Uterus (tissue), 4 donors: ENCODE results near the gene ACAD8. TPM values are rescaled to one million over a fixed set of nuclear protein-coding genes. Genes with fewer than 3 reads are reported as not detected.
"Not testable (repeated sequence)": the region's sequence is repeated elsewhere in the genome, so short reads cannot be mapped to it uniquely, and the experiment has no call there.

ENCODE experiments used
- DNase-seq, 2 donors: peaks; one replicate each; pipeline ENCODE4 v3.0.0-alpha.2; 2019 to 2020
- H3K27ac ChIP-seq, 2 donors: fragments of 200-600 bp; sonication (generic); 1 replicate in 1 of 2; 2 replicates in 1 of 2; pipeline ENCODE4 v1.5.1; 2016 to 2018
- H3K27me3 ChIP-seq, 2 donors: fragments of 200-600 bp; sonication (generic); one replicate each; pipeline ENCODE4 v1.5.1; 2018 to 2019; ENCODE audit warnings: control low read depth in 1 of 2
- H3K36me3 ChIP-seq, 2 donors: fragments of 200-600 bp; sonication (generic); one replicate each; pipeline ENCODE4 v1.5.1; 2019; ENCODE audit warnings: control low read depth in 1 of 2
- H3K4me1 ChIP-seq, 2 donors: fragments of 200-600 bp; sonication (generic); one replicate each; pipeline ENCODE4 v1.5.1; 2018 to 2019; ENCODE audit warnings: control low read depth in 1 of 2
- H3K4me3 ChIP-seq, 2 donors: fragments of 200-600 bp; sonication (generic); 1 replicate in 1 of 2; 2 replicates in 1 of 2; pipeline ENCODE4 v1.5.1; 2018 to 2019; ENCODE audit warnings: mild to moderate bottlenecking in 1 of 2
- H3K9me3 ChIP-seq, 2 donors: fragments of 200-600 bp; sonication (generic); one replicate each; pipeline ENCODE4 v1.5.1; 2019; ENCODE audit warnings: control low read depth in 1 of 2
- POLR2A ChIP-seq, 2 donors: fragments of 450-650 bp; IDR thresholded peaks; one replicate each; pipeline ENCODE4 v1.6.1; 2016; ENCODE audit warnings: antibody characterized with exemption in 2 of 2, mild to moderate bottlenecking in 1 of 2, moderate library complexity in 1 of 2
- intact Hi-C: fragments of 100-400 bp; cut with DNase I; formaldehyde crosslinking; loops from one replicate; pipeline ENCODE4 v1.15.1; 2023; ENCODE audit warnings: low total_unique reads
- total RNA-seq, 4 donors: library from RNA; depleted of rRNA in 3 of 4; stranded (reverse); fragments of >200 nt in 3 of 4; gene quantifications; one replicate each; pipeline versions ENCODE4 v1.1.0 to v1.2.4, GENCODE V29; 2014 to 2023
- TF ChIP-seq, protein P1 (sequence below), 4 experiments: fragments of 200-600 bp in 2 of 4; fragments of 450-650 bp in 2 of 4; sonication (generic) in 2 of 4; IDR thresholded peaks; one replicate each; pipeline ENCODE4 v1.5.1; 2016 to 2019; ENCODE audit warnings: antibody characterized with exemption in 4 of 4, mild to moderate bottlenecking in 2 of 4, moderate library complexity in 1 of 4
- donor health status: DM: yes; HTN: yes; CAD: no.

ACAD8 gene
- total RNA-seq, 4 donors from 2014 or later, result 16.5 to 26.5 (median 21.5) TPM

DNA sequence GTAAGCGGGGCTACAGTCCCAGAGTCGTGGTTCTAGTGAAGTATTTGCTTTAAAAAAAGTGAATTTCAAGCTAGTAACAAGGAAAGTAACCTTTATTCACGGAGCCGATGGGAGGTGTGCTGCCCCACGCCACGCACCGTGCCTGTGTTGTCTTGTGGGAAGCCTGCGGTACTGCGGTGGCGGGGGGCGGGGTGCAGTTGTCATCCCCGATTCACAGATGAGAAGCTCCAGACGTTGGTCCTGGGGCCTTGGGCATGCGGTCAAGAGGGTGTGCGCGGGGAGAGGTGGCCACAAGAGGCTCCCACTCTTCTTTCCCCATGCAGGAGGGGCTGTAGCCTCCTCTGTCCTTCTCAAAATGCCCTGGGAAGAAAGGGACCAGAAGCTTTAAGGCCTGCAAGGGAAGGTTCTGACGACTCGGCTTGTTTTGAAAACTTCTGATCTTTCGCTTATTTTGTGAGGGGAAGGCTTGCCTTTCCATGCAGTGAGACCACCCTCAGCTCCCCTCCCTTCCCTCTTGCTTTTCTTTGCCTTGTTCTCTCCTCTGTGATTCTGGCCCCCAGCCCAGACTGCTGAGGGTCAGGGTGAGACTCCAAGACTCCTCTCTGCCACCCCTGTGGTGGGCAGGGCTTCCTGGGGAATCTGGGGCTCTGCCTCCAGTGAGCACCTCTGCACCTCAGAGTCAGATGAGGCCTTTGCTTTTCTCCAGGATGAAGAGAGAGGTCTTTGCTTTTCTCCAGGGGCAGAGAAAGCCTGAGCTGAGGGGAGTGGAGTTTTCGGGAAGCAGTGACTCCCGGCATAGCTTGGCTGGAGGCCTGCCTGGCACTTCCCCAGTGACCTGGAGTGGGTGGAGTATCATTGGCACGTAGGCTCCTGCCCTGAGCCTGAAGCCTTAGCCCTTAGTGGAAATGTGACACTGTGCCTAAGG is 29.0 kb downstream of the ACAD8 start:
- no peak for DNase-seq
- Histone ChIP-seq H3K4me1 (no peaks in the 10 kb centered on the region), H3K27me3 (peaks cover 0 to 3% of the 10 kb centered on the region in 2 donors), H3K4me3 (no peak overlapping the region), H3K36me3 (no peaks in the 10 kb centered on the region), H3K27ac (no peak overlapping the region), H3K9me3 (peaks cover 0 to 4% of the 10 kb centered on the region in 2 donors)
- TF ChIP-seq, protein P1, sequence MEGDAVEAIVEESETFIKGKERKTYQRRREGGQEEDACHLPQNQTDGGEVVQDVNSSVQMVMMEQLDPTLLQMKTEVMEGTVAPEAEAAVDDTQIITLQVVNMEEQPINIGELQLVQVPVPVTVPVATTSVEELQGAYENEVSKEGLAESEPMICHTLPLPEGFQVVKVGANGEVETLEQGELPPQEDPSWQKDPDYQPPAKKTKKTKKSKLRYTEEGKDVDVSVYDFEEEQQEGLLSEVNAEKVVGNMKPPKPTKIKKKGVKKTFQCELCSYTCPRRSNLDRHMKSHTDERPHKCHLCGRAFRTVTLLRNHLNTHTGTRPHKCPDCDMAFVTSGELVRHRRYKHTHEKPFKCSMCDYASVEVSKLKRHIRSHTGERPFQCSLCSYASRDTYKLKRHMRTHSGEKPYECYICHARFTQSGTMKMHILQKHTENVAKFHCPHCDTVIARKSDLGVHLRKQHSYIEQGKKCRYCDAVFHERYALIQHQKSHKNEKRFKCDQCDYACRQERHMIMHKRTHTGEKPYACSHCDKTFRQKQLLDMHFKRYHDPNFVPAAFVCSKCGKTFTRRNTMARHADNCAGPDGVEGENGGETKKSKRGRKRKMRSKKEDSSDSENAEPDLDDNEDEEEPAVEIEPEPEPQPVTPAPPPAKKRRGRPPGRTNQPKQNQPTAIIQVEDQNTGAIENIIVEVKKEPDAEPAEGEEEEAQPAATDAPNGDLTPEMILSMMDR (IDR thresholded peaks at IDR 0.05), result no peak
- no peak for TF ChIP-seq POLR2A (IDR thresholded peaks at IDR 0.05)
- intact Hi-C loops, result no loop called here

DNA sequence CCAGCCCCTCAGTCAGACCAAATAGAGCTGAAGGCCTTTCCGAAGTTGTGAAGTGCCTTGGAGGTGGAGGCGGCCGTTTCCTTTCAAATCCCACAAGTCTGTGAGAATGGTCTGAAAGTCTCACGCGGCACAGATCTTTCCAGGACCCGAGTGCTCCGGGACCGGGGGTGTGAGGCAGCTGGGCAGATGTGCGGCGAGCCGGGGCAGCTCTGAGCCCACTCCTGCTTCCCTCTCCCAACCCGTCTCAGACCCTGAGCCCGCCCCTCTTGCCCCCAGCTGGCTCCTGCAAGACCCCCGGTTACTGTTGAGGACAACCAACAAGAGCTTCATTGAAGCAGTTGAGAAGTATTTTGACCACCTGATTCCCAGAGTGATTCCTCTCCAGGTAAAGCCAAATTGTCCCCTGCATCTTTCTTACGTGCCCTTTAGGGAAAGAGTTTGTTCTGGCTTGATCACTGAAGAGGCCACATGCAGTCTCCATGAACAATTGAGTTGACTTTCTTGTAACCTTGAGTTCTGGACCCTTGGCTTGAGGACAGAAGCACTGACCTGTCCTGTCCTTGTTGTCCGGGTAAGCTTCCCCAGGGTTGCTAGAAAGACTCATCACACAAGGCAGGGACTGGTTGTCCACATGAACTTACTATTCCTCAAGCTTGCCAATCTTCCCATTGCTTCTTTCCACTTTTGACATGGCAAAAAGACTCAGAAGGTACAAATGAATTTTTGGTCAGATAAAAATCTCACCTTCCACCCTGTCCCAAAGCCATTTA is 30.3 kb downstream of the ACAD8 start:
- H3K36me3 ChIP-seq, result no peaks in the 10 kb centered on the region
- no peaks in the 10 kb centered on the region for H3K9me3 ChIP-seq
- H3K27ac ChIP-seq, result no peak overlapping the region
- no peaks in the 10 kb centered on the region for H3K27me3 ChIP-seq
- no peak overlapping the region for H3K4me3 ChIP-seq
- DNase-seq, result no peak
- no peaks in the 10 kb centered on the region for H3K4me1 ChIP-seq
- intact Hi-C loops, result no loop called here
- TF ChIP-seq, protein P1 (IDR thresholded peaks at IDR 0.05), result no peak
- TF ChIP-seq POLR2A (IDR thresholded peaks at IDR 0.05), result no peak

DNA sequence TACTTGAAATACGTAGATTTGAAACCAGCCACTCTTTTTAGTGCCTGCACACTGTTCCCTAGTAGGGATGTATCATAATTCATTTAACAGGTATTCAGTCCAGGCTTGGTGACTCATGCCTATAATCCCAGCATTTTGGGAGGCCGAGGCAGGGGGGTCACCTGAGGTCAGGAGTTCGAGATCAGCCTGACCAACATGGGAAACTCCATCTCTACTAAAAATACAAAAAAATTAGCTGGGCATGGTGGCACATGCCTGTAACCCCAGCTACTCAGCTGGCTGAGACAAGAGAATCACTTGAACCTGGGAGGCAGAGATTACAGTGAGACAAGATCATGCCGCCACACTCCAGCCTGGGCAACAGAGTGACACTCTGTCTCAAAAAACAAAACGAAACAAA is 31.0 kb downstream of the ACAD8 start:
- H3K27ac ChIP-seq, DNase-seq, H3K27me3 ChIP-seq, H3K9me3 ChIP-seq, intact Hi-C loops, H3K4me1 ChIP-seq, H3K36me3 ChIP-seq, H3K4me3 ChIP-seq: not testable (repeated sequence)

DNA sequence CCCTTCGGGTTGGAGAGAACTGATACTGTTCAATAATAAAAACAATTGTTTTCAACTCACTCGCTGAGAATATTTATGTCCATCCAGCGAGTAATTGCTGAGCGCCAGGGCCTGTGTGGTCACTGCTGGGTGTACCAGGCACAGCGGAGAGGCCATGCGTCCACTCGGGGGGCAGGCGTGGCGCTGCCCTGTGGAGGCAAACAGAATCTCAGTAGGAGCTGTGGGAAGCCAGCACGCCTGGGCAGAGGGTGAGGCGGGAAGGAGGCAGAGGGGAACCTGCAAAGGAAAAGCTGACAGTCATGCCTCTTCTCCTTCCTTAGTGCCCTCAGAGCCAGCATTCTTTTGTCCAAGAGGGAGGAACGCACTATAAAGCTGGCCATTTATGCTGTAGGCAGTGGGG is 34.2 kb downstream of the ACAD8 start:
- intact Hi-C loops, result no loop called here
- Histone ChIP-seq H3K4me3 (no peak overlapping the region), H3K27ac (no peak overlapping the region), H3K4me1 (no peaks in the 10 kb centered on the region), H3K27me3 (no peaks in the 10 kb centered on the region), H3K36me3 (no peaks in the 10 kb centered on the region), H3K9me3 (no peaks in the 10 kb centered on the region)
- no peak for TF ChIP-seq POLR2A (IDR thresholded peaks at IDR 0.05)
- TF ChIP-seq, protein P1 (IDR thresholded peaks at IDR 0.05), result no peak
- no peak for DNase-seq

DNA sequence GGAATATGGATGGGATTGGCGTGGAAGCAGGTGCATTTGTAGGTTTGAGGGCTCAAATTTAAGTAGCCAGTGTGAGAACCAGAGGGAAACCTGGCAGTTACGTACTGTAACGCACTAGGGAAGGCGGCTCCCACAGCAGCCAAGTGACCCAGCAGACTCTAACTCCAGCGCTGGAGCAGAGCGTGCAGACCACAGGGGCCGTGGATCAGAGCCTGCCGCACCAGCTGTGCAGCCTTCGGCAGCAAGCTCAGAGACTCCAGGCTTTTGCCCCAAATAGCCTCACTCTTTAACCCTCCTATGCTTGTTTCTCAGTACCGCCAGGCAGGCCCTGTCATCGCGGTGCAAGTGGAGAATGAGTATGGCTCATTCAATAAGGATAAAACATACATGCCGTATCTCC is 35.1 kb downstream of the ACAD8 start:
- Histone ChIP-seq H3K4me1 (no peaks in the 10 kb centered on the region), H3K9me3 (no peaks in the 10 kb centered on the region), H3K4me3 (no peak overlapping the region), H3K27ac (no peak overlapping the region), H3K27me3 (no peaks in the 10 kb centered on the region), H3K36me3 (no peaks in the 10 kb centered on the region)
- no peak for DNase-seq
- TF ChIP-seq, protein P1 (IDR thresholded peaks at IDR 0.05), result no peak
- no peak for TF ChIP-seq POLR2A (IDR thresholded peaks at IDR 0.05)
- intact Hi-C loops, result no loop called here
